Body of pancreas (tissue), 4 donors: Measurements from ENCODE around the gene ANKDD1B.

Source experiments
- CTCF ChIP-seq, 7 experiments: fragments of 450-650 bp in 4 of 7; fragments of 200-600 bp in 3 of 7; sonication (generic) in 3 of 7; IDR thresholded peaks; one replicate each; pipeline ENCODE4 v1.5.1; 2016 to 2019; ENCODE audit warnings: antibody characterized with exemption in 7 of 7
- POLR2A ChIP-seq, 3 donors: fragments of 450-650 bp; IDR thresholded peaks; one replicate each; pipeline ENCODE4 v1.6.1; 2016; ENCODE audit warnings: antibody characterized with exemption in 3 of 3, mild to moderate bottlenecking in 2 of 3

DNA sequence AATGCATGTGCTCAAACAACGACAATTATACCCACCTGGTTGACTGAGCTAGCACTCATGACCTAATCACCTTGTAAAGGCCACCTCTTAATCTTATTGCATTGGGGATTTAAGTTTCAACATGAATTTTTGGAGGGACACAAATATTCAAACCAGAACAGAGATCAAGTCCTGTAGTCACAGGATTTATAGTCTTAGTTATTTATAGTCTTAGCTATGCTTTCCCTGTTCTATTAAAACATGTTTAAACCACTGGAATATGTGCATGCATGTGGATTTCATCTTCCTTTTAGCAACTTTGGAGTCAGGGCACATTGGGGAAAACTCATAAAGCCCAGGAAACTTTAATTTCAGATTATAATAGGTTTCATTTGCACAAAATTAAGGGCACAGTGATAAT is 26.7 kb downstream of the ANKDD1B start:
- TF ChIP-seq CTCF (IDR thresholded peaks at IDR 0.05) = no peak
- no peak for TF ChIP-seq POLR2A (IDR thresholded peaks at IDR 0.05)
